K562 (cell line): ENCODE data around the gene FXN. TPM values are rescaled to one million over a fixed set of nuclear protein-coding genes. Genes with fewer than 3 reads are reported as not detected.

Experiments
- ATAC-seq: fragments of 200-7000 bp; cut with Tn5 transposase; 3 replicates; pipeline ENCODE4 v1.9.1; 2020; ENCODE audit warnings: moderate library complexity
- BruUV-seq: library from RNA; stranded (reverse); fragments of 400-500 nt; replicated peaks from 2 replicates; lab custom pipeline; 2021; lab: Mats Ljungman, UMichigan
- CTCF ChIA-PET: fragments of 300-600 bp; formaldehyde crosslinking; extraction: SDS; loops from one replicate; lab custom pipeline; 2021; ENCODE audit warnings: low intra/inter-chr PET ratio; lab: Yijun Ruan, JAX
- POLR2A ChIA-PET: fragments of 300-600, 350-650 bp; sonication (Branson Sonifier 250); formaldehyde crosslinking; extraction: SDS; loops from one replicate; lab custom pipeline; 2021; ENCODE audit warnings: antibody characterized with exemption, inconsistent platforms; lab: Yijun Ruan, JAX
- DNase-seq, 4 experiments: peaks; one replicate each; pipeline versions ENCODE4 v3.0.0 to v3.0.0-alpha.2; 2011 to 2018; ENCODE audit warnings: low spot score in 3 of 4, mixed read lengths in 3 of 4; ENCODE audit errors: extremely low read depth in 1 of 4
- FAIRE-seq: peaks from 2 replicates; lab custom pipeline; 2011; peaks lifted over from hg19 to GRCh38; lab: Jason Lieb, UNC
- H2AFZ ChIP-seq: 2 replicates; pipeline ENCODE4 v1.6.0; 2011; ENCODE audit warnings: low read depth, low read length, control low read depth, inconsistent platforms
- H3K27ac ChIP-seq: fragments of 200-600 bp; 3 replicates; pipeline ENCODE4 v1.8.0; 2011; ENCODE audit warnings: low read depth, mild to moderate bottlenecking, control low read depth, inconsistent platforms, low read length, moderate library complexity, mixed read lengths; ENCODE audit errors: extremely low read depth
- H3K27me3 ChIP-seq, 2 experiments: fragments of 300-600 bp in 1 of 2; 2 replicates in 1 of 2; 3 replicates in 1 of 2; pipeline versions ENCODE4 v1.6.0 to v1.8.0; 2011; ENCODE audit warnings: inconsistent platforms in 2 of 2, low read length in 2 of 2, mild to moderate bottlenecking in 1 of 2, mixed read lengths in 1 of 2, moderate library complexity in 1 of 2; ENCODE audit not compliant: control insufficient read depth in 2 of 2, insufficient read depth in 2 of 2
- H3K36me3 ChIP-seq: fragments of 300-600 bp; 3 replicates; pipeline ENCODE4 v1.8.0; 2011; ENCODE audit warnings: mild to moderate bottlenecking, low read length, inconsistent platforms; ENCODE audit not compliant: control insufficient read depth, insufficient read depth
- H3K4me1 ChIP-seq, 2 experiments: fragments of 200-600 bp in 1 of 2; replicated peaks in 1 of 2; 2 replicates in 1 of 2; 3 replicates in 1 of 2; pipeline versions ENCODE4 v1.5.1 to v1.8.0; 2011; ENCODE audit warnings: inconsistent platforms in 2 of 2, low read length in 2 of 2, mild to moderate bottlenecking in 1 of 2, mixed read lengths in 1 of 2, moderate library complexity in 1 of 2; ENCODE audit not compliant: control insufficient read depth in 2 of 2, insufficient read depth in 2 of 2
- H3K4me2 ChIP-seq: 2 replicates; pipeline ENCODE4 v1.6.1; 2011; ENCODE audit warnings: low read length, control low read depth, inconsistent platforms, mixed read lengths; ENCODE audit not compliant: insufficient read depth
- H3K4me3 ChIP-seq: fragments of 200-600 bp; sonication (generic), shearing (Covaris generic); 2 replicates; pipeline ENCODE4 v1.5.1; 2016; ENCODE audit warnings: control low read depth, inconsistent platforms
- H3K79me2 ChIP-seq: fragments of 200-600 bp; 3 replicates; pipeline ENCODE4 v1.8.0; 2011; ENCODE audit warnings: low read length, inconsistent platforms; ENCODE audit not compliant: control insufficient read depth, insufficient read depth
- H3K9ac ChIP-seq, 2 experiments: 2 replicates each; pipeline versions ENCODE4 v1.6.0 to v1.6.1; 2011; ENCODE audit warnings: low read depth in 2 of 2, low read length in 2 of 2, control low read depth in 1 of 2, inconsistent platforms in 1 of 2, mild to moderate bottlenecking in 1 of 2, mixed read lengths in 1 of 2; ENCODE audit not compliant: insufficient read depth in 1 of 2
- H3K9me1 ChIP-seq: one replicate; pipeline ENCODE4 v1.6.0; 2011; ENCODE audit warnings: inconsistent platforms, mild to moderate bottlenecking, low read length, moderate library complexity; ENCODE audit not compliant: control insufficient read depth, insufficient read depth
- H3K9me3 ChIP-seq: replicated peaks from 2 replicates; pipeline ENCODE4 v1.5.1; 2011; ENCODE audit warnings: low read depth, low read length, inconsistent platforms; ENCODE audit not compliant: control insufficient read depth, insufficient read depth
- H4K20me1 ChIP-seq: replicated peaks from 2 replicates; pipeline ENCODE4 v1.6.1; 2011; ENCODE audit warnings: low read length, inconsistent platforms, mixed read lengths; ENCODE audit not compliant: control insufficient read depth, insufficient read depth
- CHAMP1 ChIP-seq: fragments of 450-650 bp; IDR thresholded peaks from 2 replicates; pipeline ENCODE4 v1.6.1; 2016; ENCODE audit warnings: mild to moderate bottlenecking
- GATAD2A ChIP-seq: fragments of 450-650 bp; IDR thresholded peaks from 2 replicates; pipeline ENCODE4 v1.6.1; 2017
- HOMEZ ChIP-seq: fragments of 250-450 bp; sonication (Bioruptor Pico); IDR thresholded peaks from 2 replicates; pipeline ENCODE4 v1.4.0; 2020; ENCODE audit warnings: mild to moderate bottlenecking, moderate library complexity
- KAT8 ChIP-seq: fragments of 450-650 bp; IDR thresholded peaks from 2 replicates; pipeline ENCODE4 v1.6.1; 2016; ENCODE audit warnings: low read depth, mild to moderate bottlenecking
- LEF1 ChIP-seq: fragments of 450-650 bp; IDR thresholded peaks from 2 replicates; pipeline ENCODE4 v1.6.1; 2016; ENCODE audit warnings: mild to moderate bottlenecking
- MNT ChIP-seq, 2 experiments: fragments of 450-650 bp; conservative IDR thresholded peaks; 2 replicates each; pipeline ENCODE4 v1.6.1; 2017; ENCODE audit warnings: mild to moderate bottlenecking in 2 of 2, moderate library complexity in 2 of 2
- NFIX ChIP-seq: fragments of 250-450 bp; sonication (Bioruptor Pico); IDR thresholded peaks from 2 replicates; pipeline ENCODE4 v1.4.0; 2020; ENCODE audit warnings: low read depth, mild to moderate bottlenecking, moderate library complexity
- PCBP2 ChIP-seq: fragments of 200-400 bp; formaldehyde crosslinking; IDR thresholded peaks from 2 replicates; pipeline ENCODE4 v1.6.1; 2018; ENCODE audit warnings: low read length, low read depth, mild to moderate bottlenecking, moderate library complexity; ENCODE audit not compliant: poor library complexity, severe bottlenecking
- POLR2AphosphoS2 ChIP-seq: IDR thresholded peaks from 2 replicates; pipeline ENCODE4 v1.6.1; 2012; ENCODE audit warnings: low read length, improper control_type of control experiment
- PPARD ChIP-seq: fragments of 250-450 bp; sonication (Bioruptor Pico); IDR thresholded peaks from 2 replicates; pipeline ENCODE4 v1.8.0; 2022; ENCODE audit warnings: inconsistent platforms, mild to moderate bottlenecking, moderate library complexity
- STAT5A ChIP-seq: IDR thresholded peaks from 2 replicates; pipeline ENCODE4 v1.6.1; 2012; ENCODE audit warnings: low read length, inconsistent platforms, borderline replicate concordance
- TRIM28 ChIP-seq: fragments of 450-650 bp; IDR thresholded peaks from 2 replicates; pipeline ENCODE4 v1.6.1; 2017
- ZBTB33 ChIP-seq: sonication (generic); formaldehyde crosslinking; IDR thresholded peaks from 2 replicates; pipeline ENCODE4 v1.8.1; 2023; ENCODE audit warnings: mild to moderate bottlenecking, missing genetic modification reagents
- ZNF23 ChIP-seq: fragments of 250-450 bp; sonication (Bioruptor Pico); IDR thresholded peaks from 2 replicates; pipeline ENCODE4 v1.4.0; 2020; ENCODE audit warnings: mild to moderate bottlenecking
- ZNF384 ChIP-seq: IDR thresholded peaks from 2 replicates; pipeline ENCODE4 v1.6.1; 2012; ENCODE audit warnings: low read depth, low read length, improper control_type of control experiment
- WGBS: fragments of 100-300 bp; shearing (Covaris generic); methylation state at CpG from one replicate; pipeline ENCODE4 v1.1.6; 2016; ENCODE audit warnings: low coverage, mixed read lengths; ENCODE audit not compliant: insufficient coverage; ENCODE audit errors: missing lambda C conversion rate; 5-methylcytosine and 5-hydroxymethylcytosine counted together
- in situ Hi-C: fragments of 300-500 bp; cut with MboI; formaldehyde crosslinking; loops from 4 replicates; pipeline ENCODE4 v1.15.0; 2018; ENCODE audit warnings: inconsistent platforms, mixed read lengths
- intact Hi-C: fragments of 100-400 bp; cut with micrococcal nuclease; formaldehyde crosslinking; loops from 2 replicates; pipeline ENCODE4 v1.14.2; 2022
- polyA plus RNA-seq, 8 experiments: library from polyadenylated mRNA; depleted of rRNA in 4 of 8; stranded (reverse) in 5 of 8; unstranded in 3 of 8; fragments of >200 nt; fragmentation: Nextera tagmentation in 2 of 8; fragmentation: Illumina TruSeq in 1 of 8; extraction: Ambion mirVana in 2 of 8; extraction: Trizol in 1 of 8; gene quantifications; 2 replicates each; pipeline versions ENCODE4 v1.2.1 to v1.2.3, GENCODE V29; 2011 to 2014; ENCODE audit warnings: inconsistent platforms in 1 of 8, missing spikeins in 1 of 8
- total RNA-seq, 7 experiments: library from RNA; depleted of rRNA in 6 of 7; stranded (reverse); fragments of >200 nt in 6 of 7; fragmentation: Illumina TruSeq in 2 of 7; extraction: Trizol in 2 of 7; gene quantifications; 2 replicates each; pipeline versions ENCODE4 v1.2.1 to v1.2.3, GENCODE V29; 2011 to 2021; ENCODE audit warnings: low replicate concordance in 1 of 7

The FXN gene
- total and polyA plus RNA-seq, 9 of the 15 experiments (the other 6 are each of a cell fraction or from before 2014, with no cell fraction given), result 7.6 to 51.5 (median 30.3) TPM

- no peak for TF ChIP-seq ZBTB33 (CRISPR knock-in tag)
- no peak for TF ChIP-seq PCBP2
- no peak for TF ChIP-seq CHAMP1
Measured at GRCh38 chr9:69122082-69122548, 86.6 kb downstream of the FXN start (continued).

GRCh38 chr9:69122549-69123141 lies 87.1 kb downstream of the FXN start:
- FAIRE-seq, result no peak
- no peak overlapping the region for H2AFZ ChIP-seq
- POLR2A ChIA-PET, result no interaction called here
- no peak overlapping the region for H3K9ac ChIP-seq
- 65% methylated on average over 15 of the region's 16 CpGs for WGBS
- no peaks in the 10 kb centered on the region for H3K4me1 ChIP-seq
- no peaks in the 10 kb centered on the region for H3K9me1 ChIP-seq
- intact Hi-C loops, result no loop called here
- no TSS peak for BruUV-seq
- no peak overlapping the region for H3K27ac ChIP-seq
- H3K9me3 ChIP-seq, result no peaks in the 10 kb centered on the region
- no peak for DNase-seq
- no peak for ATAC-seq
- CTCF ChIA-PET, result no interaction called here
- in situ Hi-C loops, result no loop called here
- no peak overlapping the region for H3K4me3 ChIP-seq
- H3K36me3 ChIP-seq, result no peaks in the 10 kb centered on the region
- no peak overlapping the region for H3K4me2 ChIP-seq
- no peaks in the 10 kb centered on the region for H4K20me1 ChIP-seq
- no peaks in the 10 kb centered on the region for H3K79me2 ChIP-seq
- no peaks in the 10 kb centered on the region for H3K27me3 ChIP-seq
- no peak for TF ChIP-seq GATAD2A
- TF ChIP-seq ZNF23 (CRISPR knock-in tag), result no peak
- TF ChIP-seq ZNF384, result no peak
- no peak for TF ChIP-seq HOMEZ (CRISPR knock-in tag)
- no peak for TF ChIP-seq KAT8
- TF ChIP-seq LEF1, result no peak
- no peak for TF ChIP-seq STAT5A
- no peak for TF ChIP-seq TRIM28
- TF ChIP-seq POLR2AphosphoS2, result no peak
- no peak for TF ChIP-seq MNT (conservative IDR thresholded peaks at IDR 0.05)
- no peak for TF ChIP-seq PPARD
- no peak for TF ChIP-seq NFIX (CRISPR knock-in tag)
